Pancreas (tissue), 10 donors: Measurements from ENCODE around the gene PHGDH. TPM values are rescaled to one million over a fixed set of nuclear protein-coding genes. Genes with fewer than 3 reads are reported as not detected.

Experiments used
- ATAC-seq, 4 donors: fragments of 200-7000 bp; cut with Tn5 transposase; one replicate each; pipeline versions ENCODE4 v1.8.0 to v1.9.1; 2020; ENCODE audit warnings: mild to moderate bottlenecking in 4 of 4, moderate library complexity in 4 of 4
- DNase-seq, 6 donors: peaks; one replicate each; pipeline ENCODE4 v3.0.0-alpha.2; 2020
- FAIRE-seq: peaks from 2 replicates; lab custom pipeline; 2012; peaks lifted over from hg19 to GRCh38; lab: Jason Lieb, UNC
- H3K27ac ChIP-seq, 4 donors: fragments of 200-600 bp; sonication (generic); 1 replicate in 3 of 4; 2 replicates in 1 of 4; pipeline versions ENCODE4 v1.5.0 to v1.8.0; 2020
- H3K27me3 ChIP-seq, 4 donors: fragments of 200-600 bp; one replicate each; pipeline ENCODE4 v1.8.0; 2021
- H3K36me3 ChIP-seq, 3 donors: fragments of 200-600 bp; sonication (generic) in 1 of 3; one replicate each; pipeline versions ENCODE4 v1.5.0 to v1.8.0; 2020 to 2021
- H3K4me1 ChIP-seq, 3 donors: fragments of 200-600 bp; one replicate each; pipeline ENCODE4 v1.8.0; 2021
- H3K4me3 ChIP-seq, 4 donors: fragments of 200-600 bp; sonication (generic) in 2 of 4; one replicate each; pipeline versions ENCODE4 v1.5.0 to v1.8.0; 2020 to 2021
- H3K9me3 ChIP-seq, 4 donors: fragments of 200-600 bp; one replicate each; pipeline ENCODE4 v1.8.0; 2021
- whole genome bisulfite sequencing, 2 donors: extraction: QIAGEN DNeasy Blood & Tissue Kit; methylation state at CpG; one replicate each; pipeline ENCODE4 v1.1.7; 2013; 5-methylcytosine and 5-hydroxymethylcytosine counted together
- intact Hi-C, 3 donors: fragments of 100-400 bp; cut with DNase I; formaldehyde crosslinking; loops; one replicate each; pipeline versions ENCODE4 v1.11.1 to v1.14.2; 2022
- polyA plus RNA-seq, 2 donors: library from polyadenylated mRNA; stranded (reverse); fragments of 200-250 nt; gene quantifications; one replicate each; pipeline ENCODE4 v1.2.3, GENCODE V29; 2013
- total RNA-seq, 6 donors: library from RNA; stranded (reverse); fragmentation: NEBNext Ultra II Directional in 4 of 6; extraction: Animal tissue kit (Norgen Biotek cat#: 25700) in 4 of 6; gene quantifications; one replicate each; pipeline versions ENCODE4 v1.2.1 to v1.2.4, GENCODE V29; 2021 to 2023
- TF ChIP-seq, protein P1 (sequence below), 4 donors: fragments of 200-600 bp; sonication (generic) in 3 of 4; IDR thresholded peaks; one replicate each; pipeline versions ENCODE4 v1.5.0 to v1.8.0; 2021; ENCODE audit warnings: antibody characterized with exemption in 4 of 4
- donor health status: healthy with polysubstance abuse.
- donor health status: DM: no; HTN: no; CAD: no; lungs with moderate emphysema.
- donor health status: DM: no; HTN: no; CAD: no.
- donor health status: control.
- donor health status: control.
- donor health status: Bipolar disorder and iron deficiency.
- donor health status: DM: yes; HTN: yes; CAD: no.
- donor health status: DM: no; HTN: no; CAD: no.
- donor health status: DM: no; HTN: no; CAD: no.
- donor health status: DM: yes; HTN: yes; CAD: no.

Gene PHGDH
- total and polyA plus RNA-seq, 8 donors = 28.2 to 357 (median 70.4) TPM

DNA sequence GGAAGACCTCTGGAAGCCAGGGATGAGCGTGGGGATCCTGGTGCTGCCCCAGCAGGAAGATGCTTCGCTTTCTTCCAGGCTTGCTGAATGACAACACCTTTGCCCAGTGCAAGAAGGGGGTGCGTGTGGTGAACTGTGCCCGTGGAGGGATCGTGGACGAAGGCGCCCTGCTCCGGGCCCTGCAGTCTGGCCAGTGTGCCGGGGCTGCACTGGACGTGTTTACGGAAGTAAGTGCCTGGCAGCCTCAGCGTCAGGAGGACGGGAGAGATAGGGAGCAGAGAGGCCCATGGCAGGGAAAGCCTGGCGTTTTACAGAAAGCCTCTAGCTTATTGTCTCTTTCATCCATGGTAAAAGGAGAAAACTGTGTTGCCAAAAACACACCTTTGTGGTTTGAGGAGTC lies 23.5 kb downstream of the PHGDH start:
- peaks cover 0 to 20% (median 3%) of the 10 kb centered on the region in 3 donors for H3K36me3 ChIP-seq
- WGBS, 2 donors = 64 to 74% methylated on average over 14 of the region's 14 CpGs
- ATAC-seq (peak in 1 of 4 donors; percentile 26), FAIRE-seq (no peak), DNase-seq (no peak)
- peaks cover 7 to 13% (median 12%) of the 10 kb centered on the region in 3 donors for H3K4me1 ChIP-seq
- no peaks in the 10 kb centered on the region for H3K9me3 ChIP-seq
- no peaks in the 10 kb centered on the region for H3K27me3 ChIP-seq
- TF ChIP-seq, protein P1, sequence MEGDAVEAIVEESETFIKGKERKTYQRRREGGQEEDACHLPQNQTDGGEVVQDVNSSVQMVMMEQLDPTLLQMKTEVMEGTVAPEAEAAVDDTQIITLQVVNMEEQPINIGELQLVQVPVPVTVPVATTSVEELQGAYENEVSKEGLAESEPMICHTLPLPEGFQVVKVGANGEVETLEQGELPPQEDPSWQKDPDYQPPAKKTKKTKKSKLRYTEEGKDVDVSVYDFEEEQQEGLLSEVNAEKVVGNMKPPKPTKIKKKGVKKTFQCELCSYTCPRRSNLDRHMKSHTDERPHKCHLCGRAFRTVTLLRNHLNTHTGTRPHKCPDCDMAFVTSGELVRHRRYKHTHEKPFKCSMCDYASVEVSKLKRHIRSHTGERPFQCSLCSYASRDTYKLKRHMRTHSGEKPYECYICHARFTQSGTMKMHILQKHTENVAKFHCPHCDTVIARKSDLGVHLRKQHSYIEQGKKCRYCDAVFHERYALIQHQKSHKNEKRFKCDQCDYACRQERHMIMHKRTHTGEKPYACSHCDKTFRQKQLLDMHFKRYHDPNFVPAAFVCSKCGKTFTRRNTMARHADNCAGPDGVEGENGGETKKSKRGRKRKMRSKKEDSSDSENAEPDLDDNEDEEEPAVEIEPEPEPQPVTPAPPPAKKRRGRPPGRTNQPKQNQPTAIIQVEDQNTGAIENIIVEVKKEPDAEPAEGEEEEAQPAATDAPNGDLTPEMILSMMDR (IDR thresholded peaks at IDR 0.05) = no peak
- intact Hi-C loops = no loop called here
- peak overlapping the region in 1 of 4 donors; percentile 13 for H3K27ac ChIP-seq
- H3K4me3 ChIP-seq = no peak overlapping the region

DNA sequence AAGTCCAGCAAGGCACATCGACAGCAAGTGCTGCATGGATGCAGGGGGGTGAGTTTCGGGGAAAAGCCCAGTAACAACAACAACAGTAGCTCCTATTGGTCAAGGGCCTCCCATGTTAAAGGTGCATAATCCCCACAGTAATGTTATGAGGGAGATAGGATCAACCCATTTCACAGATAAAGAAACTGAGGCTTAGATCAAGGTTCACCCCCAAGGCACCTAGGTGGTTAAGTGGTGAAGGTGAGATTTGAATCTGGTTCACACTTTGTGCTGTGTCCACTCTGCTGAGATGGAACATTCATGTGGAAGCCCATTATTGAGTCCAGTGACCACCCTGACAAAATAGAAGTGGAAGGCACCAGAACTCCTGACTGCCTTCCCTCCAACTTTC lies 24.9 kb downstream of the PHGDH start:
- ATAC-seq = no peak
- Histone ChIP-seq H3K27ac (peak overlapping the region; percentile 0 to 73 (median 64)), H3K4me1 (peaks cover 7 to 13% (median 12%) of the 10 kb centered on the region in 3 donors), H3K9me3 (no peaks in the 10 kb centered on the region), H3K36me3 (peaks cover 0 to 24% (median 0%) of the 10 kb centered on the region in 3 donors), H3K27me3 (no peaks in the 10 kb centered on the region), H3K4me3 (no peak overlapping the region)
- TF ChIP-seq, protein P1 (IDR thresholded peaks at IDR 0.05) = no peak
- DNase-seq = no peak
- intact Hi-C loops = no loop called here
- WGBS, 2 donors = 90 to 94% methylated on average over 2 of the region's 2 CpGs
- no peak for FAIRE-seq

DNA sequence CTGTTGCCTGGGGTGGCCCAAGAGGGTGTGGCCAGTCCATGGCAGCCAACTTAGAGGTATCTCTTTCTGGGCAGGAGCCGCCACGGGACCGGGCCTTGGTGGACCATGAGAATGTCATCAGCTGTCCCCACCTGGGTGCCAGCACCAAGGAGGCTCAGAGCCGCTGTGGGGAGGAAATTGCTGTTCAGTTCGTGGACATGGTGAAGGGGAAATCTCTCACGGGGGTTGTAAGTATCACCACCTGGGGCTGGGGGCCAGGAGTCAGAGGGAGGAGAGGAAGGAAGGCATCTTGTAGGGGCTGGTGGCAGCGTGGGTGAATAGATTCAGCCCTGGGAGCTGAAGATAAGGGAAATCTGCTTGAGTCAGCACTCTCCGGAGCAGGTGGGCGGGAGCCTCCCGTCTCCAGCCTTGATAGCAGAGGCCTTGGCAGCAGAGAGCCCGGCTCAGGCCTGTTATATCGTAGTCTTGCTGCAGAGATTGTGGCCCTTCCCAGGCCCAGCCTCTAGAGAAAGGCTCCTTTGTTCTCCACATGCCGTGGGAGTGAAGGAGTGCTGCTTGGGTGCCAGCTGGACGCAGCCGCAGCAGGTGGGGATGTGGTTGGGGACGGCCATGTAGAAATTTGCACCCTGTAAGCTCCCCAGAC lies 25.4 kb downstream of the PHGDH start:
- Histone ChIP-seq H3K27me3 (no peaks in the 10 kb centered on the region), H3K9me3 (no peaks in the 10 kb centered on the region), H3K4me1 (peaks cover 7 to 13% (median 12%) of the 10 kb centered on the region in 3 donors), H3K4me3 (no peak overlapping the region), H3K36me3 (peaks cover 0 to 29% (median 0%) of the 10 kb centered on the region in 3 donors), H3K27ac (peak overlapping the region; percentile 0 to 73 (median 64))
- 10 to 16% methylated on average over 16 of the region's 16 CpGs for WGBS, 2 donors
- intact Hi-C loops = no loop called here
- TF ChIP-seq, protein P1 (IDR thresholded peaks at IDR 0.05) = no peak
- DNase-seq (peak; percentile 70 to 90 (median 79)), FAIRE-seq (no peak), ATAC-seq (peak; percentile 89 to 95 (median 92))

DNA sequence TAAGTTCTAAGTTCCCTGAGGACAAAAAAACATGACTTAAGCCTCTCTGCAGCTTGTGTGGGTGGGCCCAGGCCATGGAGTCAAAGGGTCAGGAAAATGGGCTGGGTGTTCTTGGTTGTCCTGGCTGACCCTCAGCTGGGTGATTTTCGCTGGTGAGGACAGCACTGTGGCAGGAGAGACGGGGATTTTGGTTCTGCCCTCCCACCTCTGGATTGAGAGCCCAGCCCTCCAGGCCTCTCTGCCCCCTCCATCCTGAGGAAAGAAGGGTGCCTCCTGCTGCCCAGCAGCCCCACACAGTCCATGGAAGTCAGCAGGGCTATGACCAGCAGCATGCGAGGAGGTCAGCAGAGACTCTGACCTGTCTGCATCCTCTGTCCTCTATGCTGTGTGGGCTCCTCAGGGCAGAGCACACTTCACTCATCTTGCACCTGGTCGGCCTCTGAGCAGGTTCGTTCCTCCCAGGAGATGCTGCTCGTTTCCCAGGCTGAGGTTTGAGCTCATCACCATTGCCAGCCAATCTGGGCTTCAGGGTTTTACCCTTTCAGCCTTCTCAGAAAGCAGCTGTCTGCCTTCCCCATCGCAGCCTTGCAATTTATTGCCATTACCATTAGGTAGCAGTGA lies 26.5 kb downstream of the PHGDH start:
- peak overlapping the region in 2 of 4 donors; percentile 71 to 73 for H3K27ac ChIP-seq
- WGBS, 2 donors = 67 to 74% methylated on average over 7 of the region's 7 CpGs
- FAIRE-seq = no peak

More for the DNA sequence above, 26.5 kb downstream of the PHGDH start:
- peaks cover 7 to 13% (median 12%) of the 10 kb centered on the region in 3 donors for H3K4me1 ChIP-seq
- intact Hi-C loops = no loop called here
- DNase-seq = no peak
- no peaks in the 10 kb centered on the region for H3K9me3 ChIP-seq
- no peak overlapping the region for H3K4me3 ChIP-seq
- ATAC-seq = no peak
- no peaks in the 10 kb centered on the region for H3K27me3 ChIP-seq
- H3K36me3 ChIP-seq = peaks cover 0 to 36% (median 0%) of the 10 kb centered on the region in 3 donors
- TF ChIP-seq, protein P1 (IDR thresholded peaks at IDR 0.05) = no peak
